ENCODE data around the gene CD207.

Gene CD207

GRCh38 chr2:70827388-70827787 lies 8.2 kb downstream of the CD207 start:
- peaks cover 15% of the 10 kb centered on the region for H3K4me1 Mint-ChIP-seq
- no peaks in the 10 kb centered on the region for H3K9me3 Mint-ChIP-seq
- H3K36me3 Mint-ChIP-seq (ENCODE audit: low read depth): no peaks in the 10 kb centered on the region
- H3K27me3 Mint-ChIP-seq (ENCODE audit: low read depth, poor library complexity): peaks cover 24% of the 10 kb centered on the region
- TF ChIP-seq CTCF (IDR thresholded peaks at IDR 0.05): no peak
- DNase-seq: no peak
- no peak overlapping the region for H3K27ac Mint-ChIP-seq
- H3K4me3 Mint-ChIP-seq: no peak overlapping the region

GRCh38 chr2:70826696-70827350 lies 8.8 kb downstream of the CD207 start:
- H3K4me1 Mint-ChIP-seq: peaks cover 15% of the 10 kb centered on the region
- TF ChIP-seq CTCF (IDR thresholded peaks at IDR 0.05): no peak
- peaks cover 20% of the 10 kb centered on the region for H3K27me3 Mint-ChIP-seq (ENCODE audit: low read depth, poor library complexity)
- no peak for DNase-seq
- H3K36me3 Mint-ChIP-seq (ENCODE audit: low read depth): no peaks in the 10 kb centered on the region
- peak overlapping the region; percentile 1 for H3K27ac Mint-ChIP-seq
- H3K9me3 Mint-ChIP-seq: no peaks in the 10 kb centered on the region
- H3K4me3 Mint-ChIP-seq: no peak overlapping the region

- Mint-ChIP-seq H3K27ac (no peak overlapping the region), H3K4me1 (peaks cover 8% of the 10 kb centered on the region), H3K4me3 (no peak overlapping the region), H3K9me3 (no peaks in the 10 kb centered on the region), H3K36me3 (ENCODE audit: low read depth) (no peaks in the 10 kb centered on the region), H3K27me3 (ENCODE audit: low read depth, poor library complexity) (peaks cover 22% of the 10 kb centered on the region)
- no peak for TF ChIP-seq CTCF (IDR thresholded peaks at IDR 0.05)
- DNase-seq: no peak
These were observed 12.4 kb downstream of the CD207 start for GRCh38 chr2:70823249-70823648.

GRCh38 chr2:70822843-70823242 lies 12.8 kb downstream of the CD207 start:
- H3K4me3 Mint-ChIP-seq: no peak overlapping the region
- DNase-seq: no peak
- no peak for TF ChIP-seq CTCF (IDR thresholded peaks at IDR 0.05)
- H3K9me3 Mint-ChIP-seq: no peaks in the 10 kb centered on the region
- peaks cover 8% of the 10 kb centered on the region for H3K4me1 Mint-ChIP-seq
- H3K36me3 Mint-ChIP-seq (ENCODE audit: low read depth): no peaks in the 10 kb centered on the region
- peaks cover 26% of the 10 kb centered on the region for H3K27me3 Mint-ChIP-seq (ENCODE audit: low read depth, poor library complexity)
- H3K27ac Mint-ChIP-seq: no peak overlapping the region

GRCh38 chr2:70820499-70820898 lies 15.1 kb downstream of the CD207 start, which contains the start of gene CLEC4F:
CLEC4F (minus strand) TSS chr2:70820599; CDS start chr2:70820523, 76 bp downstream.
- H3K27ac Mint-ChIP-seq: no peak within 1 kb of the TSS
- H3K9me3 Mint-ChIP-seq: no peaks in the 10 kb centered on the region
- H3K27me3 Mint-ChIP-seq (ENCODE audit: low read depth, poor library complexity): peaks cover 37% of the 10 kb centered on the region
- H3K36me3 Mint-ChIP-seq (ENCODE audit: low read depth): no peaks in the 10 kb centered on the region
- no peak for TF ChIP-seq CTCF (IDR thresholded peaks at IDR 0.05)
- H3K4me1 Mint-ChIP-seq: no peaks in the 10 kb centered on the region
- DNase-seq: no peak
- H3K4me3 Mint-ChIP-seq: no peak within 1 kb of the TSS

GRCh38 chr2:70817284-70817954 lies 18.2 kb downstream of the CD207 start:
- Mint-ChIP-seq H3K27ac (no peak overlapping the region), H3K27me3 (ENCODE audit: low read depth, poor library complexity) (peaks cover 49% of the 10 kb centered on the region), H3K4me3 (no peak overlapping the region), H3K4me1 (no peaks in the 10 kb centered on the region), H3K36me3 (ENCODE audit: low read depth) (no peaks in the 10 kb centered on the region), H3K9me3 (no peaks in the 10 kb centered on the region)
- no peak for TF ChIP-seq CTCF (IDR thresholded peaks at IDR 0.05)
- no peak for DNase-seq
